Measurements from ENCODE around the gene MYOCD.

MYOCD gene

DNA sequence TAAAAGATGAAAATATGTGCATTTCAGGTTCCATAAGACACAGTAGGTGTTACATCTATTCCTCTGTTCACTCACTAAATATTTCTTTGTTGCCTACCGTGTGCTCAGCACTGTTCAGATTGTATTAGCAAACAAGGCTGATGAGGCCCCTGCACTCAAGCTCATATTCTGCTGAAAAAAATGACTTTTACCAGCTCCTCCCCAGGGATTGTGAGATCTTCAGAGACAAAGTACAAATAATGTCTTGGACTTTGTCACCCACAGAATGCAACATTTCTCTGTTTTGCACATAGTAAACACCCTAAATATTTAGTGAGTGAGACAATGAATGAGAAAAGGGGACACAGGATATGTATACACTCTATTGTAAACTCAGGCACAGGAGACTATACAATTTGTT, 21.9 kb upstream of the MYOCD start:
- no peak for DNase-seq (ENCODE audit: low read depth in 2 of 2)

- DNase-seq (ENCODE audit: low read depth in 2 of 2) = no peak
These were observed 21.1 kb upstream of the MYOCD start for GRCh38 chr17:12644623-12645022.

GRCh38 chr17:12646761-12647422, 18.8 kb upstream of the MYOCD start:
- DNase-seq (ENCODE audit: low read depth in 2 of 2) = no peak

- DNase-seq (ENCODE audit: low read depth in 2 of 2) = no peak
These were observed 17.2 kb upstream of the MYOCD start for GRCh38 chr17:12648498-12648897.

GRCh38 chr17:12655936-12656335, 9.8 kb upstream of the MYOCD start:
- no peak for DNase-seq (ENCODE audit: low read depth in 2 of 2)

DNA sequence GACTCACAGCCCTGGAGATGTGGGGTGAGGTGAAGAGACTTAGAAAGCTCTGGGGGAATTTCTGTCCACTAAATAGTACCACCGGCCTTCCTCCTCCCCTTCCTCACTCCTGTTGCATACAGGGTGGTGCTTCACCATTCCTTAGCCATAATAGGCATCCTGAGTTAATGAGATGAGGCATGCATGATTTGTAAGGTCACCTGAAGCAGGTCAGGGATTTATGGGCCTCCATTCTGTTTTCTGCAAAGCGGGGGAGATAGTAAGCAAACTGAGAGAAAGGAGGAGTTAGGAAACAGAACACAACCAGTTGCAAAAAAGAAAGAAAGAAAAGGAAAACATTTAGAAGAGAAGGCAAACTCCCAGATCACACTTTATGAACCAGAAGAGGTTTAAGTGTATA, 9.3 kb upstream of the MYOCD start:
- no peak for DNase-seq (ENCODE audit: low read depth in 2 of 2)

DNA sequence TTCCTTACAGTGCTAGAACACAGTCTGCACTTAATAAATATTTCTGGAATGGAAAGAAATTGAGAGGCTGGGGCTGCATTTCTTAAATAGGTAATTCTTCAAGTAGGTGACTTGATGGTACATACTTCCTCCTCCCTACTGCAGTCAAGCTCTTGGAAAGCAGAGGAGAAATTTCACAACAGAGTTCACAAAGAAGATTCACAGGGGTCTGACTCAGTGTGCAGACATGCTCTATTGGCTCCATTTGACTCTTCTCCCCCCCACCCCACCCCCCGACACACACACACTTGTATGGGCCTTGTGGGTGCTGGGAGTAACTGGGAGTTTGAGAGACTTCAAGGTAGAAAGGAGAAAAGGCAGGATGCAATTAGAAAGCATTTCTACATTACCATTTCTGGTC, 6.2 kb upstream of the MYOCD start:
- DNase-seq (ENCODE audit: low read depth in 2 of 2) = no peak

DNA sequence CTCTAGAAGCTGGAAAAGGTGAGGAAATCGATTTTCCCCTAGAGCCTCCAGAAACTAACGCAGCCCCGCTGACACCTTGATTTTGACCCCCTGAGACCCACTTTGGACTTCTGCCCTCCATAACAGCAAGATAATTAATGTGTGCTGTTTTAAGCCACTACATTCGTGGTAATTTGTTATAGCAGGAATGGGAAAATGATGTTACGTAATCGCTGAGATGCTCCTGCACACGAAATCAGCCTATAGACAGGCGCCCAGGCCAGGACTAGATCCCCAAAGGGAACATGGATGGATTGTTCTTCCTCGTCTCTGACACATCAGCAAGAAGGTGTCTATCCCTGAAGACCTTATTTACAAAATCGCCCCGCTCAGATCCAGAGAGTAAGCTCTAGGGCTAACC, 1.4 kb upstream of the MYOCD start:
- DNase-seq (ENCODE audit: low read depth in 2 of 2) = no peak

DNA sequence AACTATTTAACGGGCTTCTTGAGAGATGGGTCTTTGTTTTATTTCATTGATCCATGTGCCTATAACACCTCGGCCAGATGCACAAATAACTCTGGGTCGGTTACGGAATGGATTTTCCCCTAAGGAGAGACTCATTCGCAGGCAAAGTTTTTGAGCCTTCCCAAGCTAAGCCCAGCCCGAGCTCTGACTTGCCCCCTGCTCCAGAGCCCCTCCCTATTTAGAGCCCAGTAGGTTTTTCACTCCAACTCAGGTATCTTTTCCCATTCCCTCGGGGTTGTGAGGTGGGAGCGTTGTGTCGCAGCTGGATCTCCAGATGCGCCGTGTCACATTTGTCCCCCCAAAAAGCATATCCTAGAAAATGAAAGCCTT, 812 bp upstream of the MYOCD start:
- DNase-seq (ENCODE audit: low read depth in 2 of 2) = no peak

DNA sequence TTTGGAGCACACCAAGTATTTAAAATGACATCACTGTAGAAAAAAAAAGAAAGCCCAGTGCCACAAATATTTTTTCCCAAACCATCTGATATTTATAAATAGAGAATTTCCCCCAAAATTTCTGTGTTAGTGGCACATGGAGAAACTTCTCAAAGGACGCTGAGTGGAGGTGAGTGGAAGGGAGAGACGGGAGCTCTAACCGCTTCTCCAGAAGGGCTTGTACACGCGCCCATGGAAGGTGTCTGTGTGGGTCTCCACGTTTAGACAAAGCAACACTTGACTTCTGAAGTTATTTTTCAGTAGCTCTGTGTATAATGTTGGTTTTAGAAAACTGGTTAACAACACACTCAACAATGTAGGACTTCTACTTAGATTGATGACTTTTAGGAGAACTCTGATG, 1.0 kb downstream of the MYOCD start:
- DNase-seq (ENCODE audit: low read depth in 2 of 2) = no peak

GRCh38 chr17:12667299-12667958, 1.7 kb downstream of the MYOCD start:
- DNase-seq (ENCODE audit: low read depth in 2 of 2) = no peak

DNA sequence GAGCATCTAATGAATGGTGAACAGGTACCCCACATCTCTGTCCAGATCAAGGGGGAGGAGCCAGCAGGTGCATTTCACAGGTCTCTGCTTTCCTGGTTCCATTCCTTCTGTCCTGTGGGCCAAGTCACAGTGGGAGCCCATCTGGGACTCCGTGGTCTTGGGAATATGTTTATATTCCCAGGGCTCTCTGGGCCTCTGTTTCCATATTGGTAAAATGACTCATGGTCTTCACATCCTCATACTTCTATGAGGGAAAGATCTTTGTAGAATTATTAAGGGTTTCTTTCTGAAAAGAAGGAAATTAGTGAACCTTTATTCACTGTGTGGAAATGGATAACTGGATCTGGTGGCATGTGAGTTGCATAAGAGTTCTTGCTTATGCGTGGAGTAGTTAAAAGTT, 6.2 kb downstream of the MYOCD start:
- no peak for DNase-seq (ENCODE audit: low read depth in 2 of 2)

GRCh38 chr17:12672947-12673346, 7.3 kb downstream of the MYOCD start:
- DNase-seq (ENCODE audit: low read depth in 2 of 2) = no peak

- DNase-seq (ENCODE audit: low read depth in 2 of 2) = no peak
These were observed 8.1 kb downstream of the MYOCD start for GRCh38 chr17:12673788-12674187.

DNA sequence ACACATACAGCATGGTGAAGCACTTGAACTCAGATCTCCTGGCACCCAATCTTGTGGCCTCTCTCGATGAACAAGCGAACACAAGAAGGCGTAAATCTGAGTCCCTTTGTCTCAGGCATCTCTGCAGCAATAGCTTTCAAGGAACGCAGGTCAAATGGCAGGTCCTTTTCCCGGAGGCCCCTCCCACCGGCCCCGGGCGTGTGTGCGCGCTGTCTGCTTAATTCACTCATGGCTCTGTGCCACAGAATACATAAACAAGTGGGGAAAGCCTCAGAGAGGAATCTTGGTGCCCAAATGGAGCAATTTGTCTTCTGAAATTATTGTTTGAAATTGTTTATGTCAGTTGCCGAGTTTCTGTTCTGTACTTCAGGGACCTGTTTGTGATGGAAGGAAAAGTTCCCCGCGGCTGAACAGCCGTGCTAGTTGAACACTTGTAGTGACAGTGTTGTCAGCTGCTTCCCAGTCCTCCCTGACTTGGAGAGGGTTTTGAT, 14.8 kb downstream of the MYOCD start:
- no peak for DNase-seq (ENCODE audit: low read depth in 2 of 2)

GRCh38 chr17:12680993-12681392, 15.3 kb downstream of the MYOCD start:
- no peak for DNase-seq (ENCODE audit: low read depth in 2 of 2)

DNA sequence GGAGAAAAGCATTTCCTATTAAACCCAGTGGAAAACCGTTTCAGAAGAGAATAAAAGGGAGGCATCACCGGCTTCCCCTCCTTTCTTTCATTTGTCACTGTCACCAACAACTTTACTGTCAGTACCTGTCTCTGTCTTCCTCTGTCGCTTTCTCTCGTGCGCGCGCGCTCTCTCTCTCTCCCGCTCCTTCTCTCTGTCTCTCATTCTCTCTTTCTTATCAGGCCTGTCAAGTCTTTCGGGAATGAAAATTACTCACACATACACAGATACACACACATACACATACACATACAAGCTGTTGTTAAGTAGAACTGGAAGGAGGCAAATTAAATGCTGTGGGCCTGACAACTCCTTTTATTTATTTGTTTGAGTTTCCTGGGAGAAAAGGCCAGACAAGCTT, 17.6 kb downstream of the MYOCD start:
- no peak for DNase-seq (ENCODE audit: low read depth in 2 of 2)

DNA sequence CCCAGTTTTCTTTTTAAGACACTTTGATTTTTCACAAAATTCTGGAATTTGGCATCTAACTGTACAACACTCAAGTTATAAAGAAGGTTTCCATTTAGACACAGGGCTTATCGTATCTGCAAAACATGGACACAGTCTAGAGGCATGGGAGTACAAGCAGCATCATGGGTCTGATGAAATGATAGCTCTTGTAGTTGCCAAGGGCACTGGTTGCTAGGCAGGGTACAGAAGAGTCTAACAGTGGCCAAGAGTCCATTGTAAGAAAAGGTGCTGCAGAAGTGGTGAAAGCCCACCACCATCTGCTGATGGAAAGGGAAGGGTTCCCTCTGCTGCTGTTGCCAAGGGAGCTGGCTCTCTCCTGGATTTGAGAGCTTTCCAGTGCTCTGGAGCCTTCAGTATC, 20.8 kb downstream of the MYOCD start:
- DNase-seq (ENCODE audit: low read depth in 2 of 2) = no peak

GRCh38 chr17:12688382-12688781, 22.7 kb downstream of the MYOCD start:
- DNase-seq (ENCODE audit: low read depth in 2 of 2) = no peak

DNA sequence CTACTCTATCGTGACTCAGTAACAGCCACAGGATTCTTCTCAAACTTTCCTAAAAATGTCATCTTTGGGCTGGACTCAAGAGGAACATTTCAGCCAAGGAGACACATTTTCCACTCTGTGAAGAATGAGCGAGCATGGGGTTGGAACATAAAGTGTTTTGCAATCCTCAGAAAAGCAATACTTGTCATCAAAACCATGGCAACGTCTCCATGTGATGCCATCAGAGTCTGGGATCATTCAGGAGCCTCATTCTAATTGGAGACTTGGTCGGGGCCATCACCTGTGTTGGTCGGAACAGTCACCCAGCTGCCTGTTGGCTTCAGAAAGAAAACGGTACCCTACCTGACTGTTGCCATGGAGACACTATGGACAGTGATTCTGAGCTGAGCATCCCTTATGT, 25.5 kb downstream of the MYOCD start:
- DNase-seq (ENCODE audit: low read depth in 2 of 2) = no peak

- no peak for DNase-seq (ENCODE audit: low read depth in 2 of 2)
These were observed 27.9 kb downstream of the MYOCD start for GRCh38 chr17:12693640-12694039.

DNA sequence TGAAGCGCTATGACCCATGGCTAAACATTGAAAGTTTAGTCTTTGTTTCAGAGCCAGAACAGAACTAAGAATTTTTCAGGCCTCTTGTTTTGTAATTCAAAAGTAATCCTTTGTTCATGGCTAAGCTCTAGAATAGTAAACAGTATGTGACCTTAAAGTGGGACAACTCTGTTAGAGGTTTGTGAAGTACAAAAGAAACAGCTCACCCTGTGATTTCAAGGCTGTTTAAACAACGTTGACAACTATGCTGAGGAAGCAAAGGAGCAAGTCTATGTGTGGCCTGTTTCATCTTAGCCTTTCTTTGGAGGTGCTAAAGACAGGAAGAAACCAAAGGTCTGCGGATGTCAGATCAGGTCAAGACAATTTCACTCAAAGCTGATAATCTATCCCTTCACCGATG, 40.4 kb downstream of the MYOCD start:
- no peak for DNase-seq (ENCODE audit: low read depth in 2 of 2)

DNA sequence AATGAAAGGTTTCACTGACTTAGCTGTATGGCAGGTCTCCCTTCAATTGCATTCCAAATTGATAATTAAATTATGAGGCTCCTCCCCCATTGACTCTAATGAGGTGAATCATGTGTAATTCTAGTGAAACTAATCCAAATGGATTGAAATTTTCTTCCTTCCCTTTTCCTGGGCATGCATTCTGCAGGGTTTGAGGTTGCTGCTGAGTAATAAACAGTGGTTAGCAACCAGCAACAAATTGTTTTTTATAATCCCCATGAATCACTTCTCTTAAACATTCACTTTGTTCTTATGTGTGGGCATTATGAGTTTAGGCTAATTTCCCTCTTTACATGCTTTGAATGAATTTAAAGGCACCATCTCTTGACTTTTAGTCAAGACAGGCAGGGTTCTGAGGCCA, 43.4 kb downstream of the MYOCD start:
- DNase-seq (ENCODE audit: low read depth in 2 of 2) = no peak

GRCh38 chr17:12712415-12712814, 46.7 kb downstream of the MYOCD start:
- DNase-seq (ENCODE audit: low read depth in 2 of 2) = no peak

Data from stimulated activated CD4-positive, alpha-beta T cell treated with anti-CD3 and anti-CD28 coated beads, Interleukin-1b, Interleukin-23, amount 100 ng/mL, for 4 hours (primary cell).